Left lung (tissue), 10 donors: ENCODE measurements around the gene ANKRD33B. TPM values are rescaled to one million over a fixed set of nuclear protein-coding genes. Genes with fewer than 3 reads are reported as not detected.
A peak's percentile ranks its signal among the peaks of the same experiment; 100 is the strongest.

Source experiments
- ATAC-seq: fragments of 200-7000 bp; cut with Tn5 transposase; one replicate; pipeline ENCODE4 v1.9.1; 2020; ENCODE audit warnings: moderate library complexity
- DNase-seq, 4 donors: peaks; one replicate each; pipeline ENCODE4 v3.0.0-alpha.2; 2013 to 2020
- H3K27ac ChIP-seq, 2 donors: fragments of 200-600 bp; sonication (generic) in 1 of 2; one replicate each; pipeline versions ENCODE4 v1.5.0 to v1.8.0; 2020 to 2021
- H3K27me3 ChIP-seq, 2 donors: fragments of 200-600 bp; sonication (generic) in 1 of 2; one replicate each; pipeline versions ENCODE4 v1.5.0 to v1.8.0; 2020 to 2021
- H3K36me3 ChIP-seq, 2 donors: fragments of 200-600 bp; sonication (generic) in 1 of 2; one replicate each; pipeline versions ENCODE4 v1.5.0 to v1.8.0; 2020 to 2021
- H3K4me1 ChIP-seq, 2 donors: fragments of 200-600 bp; one replicate each; pipeline ENCODE4 v1.8.0; 2021
- H3K4me3 ChIP-seq, 2 donors: fragments of 200-600 bp; sonication (generic) in 1 of 2; one replicate each; pipeline versions ENCODE4 v1.5.0 to v1.8.0; 2020 to 2021; ENCODE audit warnings: mild to moderate bottlenecking in 1 of 2
- H3K9me3 ChIP-seq, 2 donors: fragments of 200-600 bp; sonication (generic) in 1 of 2; one replicate each; pipeline versions ENCODE4 v1.5.0 to v1.8.0; 2020 to 2021
- CTCF ChIP-seq, 2 donors: fragments of 200-600 bp; sonication (generic) in 1 of 2; IDR thresholded peaks; one replicate each; pipeline versions ENCODE4 v1.5.0 to v1.8.0; 2021; ENCODE audit warnings: antibody characterized with exemption in 2 of 2
- intact Hi-C, 2 donors: fragments of 100-400 bp; cut with DNase I; formaldehyde crosslinking; loops; one replicate each; pipeline versions ENCODE4 v1.11.2 to v1.14.2; 2022
- polyA plus RNA-seq, 6 donors: library from polyadenylated mRNA; unstranded; fragments of 120-200 nt; gene quantifications; one replicate each; pipeline ENCODE4 v1.2.1, GENCODE V29; 2013; ENCODE audit not compliant: insufficient read length in 6 of 6
- total RNA-seq, 2 donors: library from RNA; stranded (reverse); fragmentation: NEBNext Ultra II Directional; extraction: Animal tissue kit (Norgen Biotek cat#: 25700); gene quantifications; one replicate each; pipeline ENCODE4 v1.2.1, GENCODE V29; 2021
- donor health status: DM: no; HTN: yes; CAD: no.
- donor health status: DM: no; HTN: no; CAD: no.

ANKRD33B gene
- total and polyA plus RNA-seq, 8 donors: 0.53 to 6.3 (median 0.69) TPM

- Histone ChIP-seq H3K4me3 (no peak overlapping the region), H3K4me1 (peaks cover 8 to 24% of the 10 kb centered on the region in 2 donors), H3K9me3 (no peaks in the 10 kb centered on the region), H3K27me3 (no peaks in the 10 kb centered on the region), H3K27ac (peak overlapping the region; percentile 35 to 76), H3K36me3 (no peaks in the 10 kb centered on the region)
- no peak for TF ChIP-seq CTCF (IDR thresholded peaks at IDR 0.05)
- no peak for ATAC-seq
- intact Hi-C loops: no loop called here
- no peak for DNase-seq
Measured at GRCh38 chr5:10596310-10596703, 32.4 kb downstream of the ANKRD33B start.

DNA sequence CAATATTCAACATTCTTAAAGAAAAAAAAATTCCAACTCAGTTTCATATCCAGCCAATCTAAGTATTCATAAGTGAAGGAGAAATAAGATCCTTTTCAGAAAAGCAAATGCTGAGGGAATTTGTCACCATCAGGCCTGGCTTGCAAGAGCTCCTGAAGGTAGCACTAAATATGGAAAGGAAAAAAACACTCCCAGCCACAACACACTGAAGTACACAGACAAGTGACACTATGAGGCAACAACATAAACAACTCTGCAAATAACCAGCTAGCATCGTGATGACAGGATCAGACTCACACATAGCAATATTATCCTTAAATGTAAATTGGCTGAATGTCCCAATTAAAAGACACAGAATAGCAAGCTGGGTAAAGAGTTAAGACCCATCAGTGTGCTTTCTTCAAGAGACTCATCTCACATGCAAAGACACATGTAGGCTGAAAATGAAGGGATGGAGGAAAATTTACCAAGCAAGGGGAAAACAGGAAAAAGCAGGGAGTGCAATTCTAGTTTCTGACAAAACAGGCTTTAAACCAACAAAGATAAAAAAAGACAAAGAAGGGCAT is 33.1 kb downstream of the ANKRD33B start:
- H3K36me3 ChIP-seq: no peaks in the 10 kb centered on the region
- no peak for ATAC-seq
- no peak overlapping the region for H3K4me3 ChIP-seq
- no peak for TF ChIP-seq CTCF (IDR thresholded peaks at IDR 0.05)
- no peaks in the 10 kb centered on the region for H3K27me3 ChIP-seq
- DNase-seq: no peak
- H3K4me1 ChIP-seq: peaks cover 8 to 29% of the 10 kb centered on the region in 2 donors
- no peaks in the 10 kb centered on the region for H3K9me3 ChIP-seq
- intact Hi-C loops: no loop called here
- H3K27ac ChIP-seq: peak overlapping the region in 1 of 2 donors; percentile 76

DNA sequence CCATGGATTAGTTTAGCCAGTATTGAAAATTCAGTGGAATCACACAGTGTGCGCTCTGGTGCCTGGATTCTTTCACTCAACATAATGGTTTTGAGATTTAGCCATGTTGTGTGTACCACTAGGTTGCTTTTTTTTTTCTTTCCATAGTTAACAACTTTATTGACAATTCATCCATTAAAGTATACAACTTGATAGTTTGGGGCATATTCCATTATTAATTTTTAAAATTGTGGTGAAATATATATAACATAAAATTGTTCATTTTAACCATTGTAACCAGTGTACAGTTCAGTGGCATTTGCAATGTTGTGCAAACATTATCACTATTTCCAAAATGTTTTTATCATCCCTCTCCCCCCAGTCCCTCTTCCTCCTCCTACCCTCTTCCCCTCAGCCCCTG is 35.2 kb downstream of the ANKRD33B start:
- H3K36me3 ChIP-seq: no peaks in the 10 kb centered on the region
- H3K4me3 ChIP-seq: no peak overlapping the region
- no peaks in the 10 kb centered on the region for H3K9me3 ChIP-seq
- no peak for ATAC-seq
- peaks cover 8 to 32% of the 10 kb centered on the region in 2 donors for H3K4me1 ChIP-seq
- DNase-seq: no peak
- TF ChIP-seq CTCF (IDR thresholded peaks at IDR 0.05): no peak
- no peaks in the 10 kb centered on the region for H3K27me3 ChIP-seq
- no peak overlapping the region for H3K27ac ChIP-seq
- intact Hi-C loops: no loop called here

- peaks cover 8 to 32% of the 10 kb centered on the region in 2 donors for H3K4me1 ChIP-seq
- no peak for ATAC-seq
- H3K4me3 ChIP-seq: no peak overlapping the region
- no peaks in the 10 kb centered on the region for H3K27me3 ChIP-seq
- intact Hi-C loops: no loop called here
- no peaks in the 10 kb centered on the region for H3K36me3 ChIP-seq
- TF ChIP-seq CTCF (IDR thresholded peaks at IDR 0.05): no peak
- no peaks in the 10 kb centered on the region for H3K9me3 ChIP-seq
- DNase-seq: no peak
- H3K27ac ChIP-seq: no peak overlapping the region
Measured at GRCh38 chr5:10599862-10600284, 36.0 kb downstream of the ANKRD33B start.

GRCh38 chr5:10600626-10601245 is 36.9 kb downstream of the ANKRD33B start:
- no peaks in the 10 kb centered on the region for H3K27me3 ChIP-seq
- H3K27ac ChIP-seq: no peak overlapping the region
- TF ChIP-seq CTCF (IDR thresholded peaks at IDR 0.05): no peak
- H3K36me3 ChIP-seq: no peaks in the 10 kb centered on the region
- intact Hi-C loops: no loop called here
- no peak for ATAC-seq
- DNase-seq: no peak
- H3K4me3 ChIP-seq: no peak overlapping the region
- no peaks in the 10 kb centered on the region for H3K9me3 ChIP-seq
- H3K4me1 ChIP-seq: peaks cover 8 to 26% of the 10 kb centered on the region in 2 donors
